ENCODE measurements around the gene ANKFY1. TPM values are rescaled to one million over a fixed set of nuclear protein-coding genes. Genes with fewer than 3 reads are reported as not detected.
"Not testable (repeated sequence)": the region's sequence is repeated elsewhere in the genome, so short reads cannot be mapped to it uniquely, and the experiment has no call there.

Gene ANKFY1
- total RNA-seq, 1 donor from 2014 or later, result 16.2 TPM

- peak; percentile 43 to 74 (median 70) for TF ChIP-seq CTCF (IDR thresholded peaks at IDR 0.05)
- peaks cover 0 to 11% of the 10 kb centered on the region in 2 donors for H3K4me1 ChIP-seq
- H3K4me3 ChIP-seq, result no peak overlapping the region
- H3K9me3 ChIP-seq, result no peaks in the 10 kb centered on the region
- intact Hi-C loops (cut with DNase I), result loop anchor here (5.0 to 10.0 kb wide), 4 partner anchors 58 to 355 kb away; partner anchors contain the start of genes CYB5D2, MYBBP1A, SPNS2 and ZZEF1
- peak in 1 of 2 donors; percentile 59 for DNase-seq (ENCODE audit: low spot score in 2 of 2)
- H3K27ac ChIP-seq, result no peak overlapping the region
- no peaks in the 10 kb centered on the region for H3K27me3 ChIP-seq
- H3K36me3 ChIP-seq, result peaks cover 11 to 15% of the 10 kb centered on the region in 2 donors
These were observed 63.9 kb downstream of the ANKFY1 start for GRCh38 chr17:4199818-4200402.

- Histone ChIP-seq H3K9me3 (no peaks in the 10 kb centered on the region), H3K4me3 (no peak overlapping the region), H3K27me3 (no peaks in the 10 kb centered on the region), H3K4me1 (peaks cover 0 to 8% of the 10 kb centered on the region in 2 donors), H3K27ac (peak overlapping the region in 1 of 2 donors; percentile 42), H3K36me3 (peaks cover 15 to 22% of the 10 kb centered on the region in 2 donors)
- intact Hi-C loops (cut with DNase I), result loop anchor here (5.0 kb wide), 2 partner anchors 57 to 213 kb away; partner anchors contain the start of genes CYB5D2 and ZZEF1
- DNase-seq (ENCODE audit: low spot score in 2 of 2), result peak in 1 of 2 donors; percentile 39
- TF ChIP-seq CTCF (IDR thresholded peaks at IDR 0.05), result no peak
These were observed 64.8 kb downstream of the ANKFY1 start for GRCh38 chr17:4198995-4199394.

- TF ChIP-seq CTCF (IDR thresholded peaks at IDR 0.05), result no peak
- Histone ChIP-seq H3K4me3 (no peak overlapping the region), H3K36me3 (peaks cover 27 to 29% of the 10 kb centered on the region in 2 donors), H3K9me3 (no peaks in the 10 kb centered on the region), H3K27ac (peak overlapping the region; percentile 41 to 67), H3K27me3 (no peaks in the 10 kb centered on the region), H3K4me1 (peaks cover 3 to 9% of the 10 kb centered on the region in 2 donors)
- DNase-seq (ENCODE audit: low spot score in 2 of 2), result peak in 1 of 2 donors; percentile 64
- intact Hi-C loops (cut with DNase I), result loop anchor here (5.0 kb wide), 2 partner anchors 53 to 217 kb away; partner anchors contain the start of genes CYB5D2 and ZZEF1
These were observed 68.5 kb downstream of the ANKFY1 start for GRCh38 chr17:4195306-4195705.

- peaks cover 28 to 30% of the 10 kb centered on the region in 2 donors for H3K36me3 ChIP-seq
- H3K27me3 ChIP-seq, result no peaks in the 10 kb centered on the region
- H3K4me1 ChIP-seq, result peaks cover 3 to 9% of the 10 kb centered on the region in 2 donors
- H3K27ac ChIP-seq, result peak overlapping the region in 1 of 2 donors; percentile 38
- H3K9me3 ChIP-seq, result no peaks in the 10 kb centered on the region
- intact Hi-C loops (cut with DNase I), result loop anchor here (5.0 kb wide), 2 partner anchors 52 to 218 kb away; partner anchors contain the start of genes CYB5D2 and ZZEF1
- no peak for TF ChIP-seq CTCF (IDR thresholded peaks at IDR 0.05)
- DNase-seq (ENCODE audit: low spot score in 2 of 2), result peak in 1 of 2 donors; percentile 33
- no peak overlapping the region for H3K4me3 ChIP-seq
These were observed 69.0 kb downstream of the ANKFY1 start for GRCh38 chr17:4194796-4195195.

GRCh38 chr17:4190791-4191190 is 73.0 kb downstream of the ANKFY1 start:
- Histone ChIP-seq H3K36me3 (peaks cover 38 to 43% of the 10 kb centered on the region in 2 donors), H3K27ac (peak overlapping the region; percentile 89 to 91)
- H3K27me3 ChIP-seq; intact Hi-C loops (cut with DNase I); H3K9me3 ChIP-seq; H3K4me3 ChIP-seq; H3K4me1 ChIP-seq: not testable (repeated sequence)
- DNase-seq (ENCODE audit: low spot score in 2 of 2), result peak in 1 of 2 donors; percentile 64

- no peaks in the 10 kb centered on the region for H3K9me3 ChIP-seq
- peaks cover 3 to 4% of the 10 kb centered on the region in 2 donors for H3K4me1 ChIP-seq
- no peak overlapping the region for H3K4me3 ChIP-seq
- no peaks in the 10 kb centered on the region for H3K27me3 ChIP-seq
- intact Hi-C loops (cut with DNase I), result no loop called here
- no peak for TF ChIP-seq CTCF (IDR thresholded peaks at IDR 0.05)
- DNase-seq (ENCODE audit: low spot score in 2 of 2), result no peak
- H3K27ac ChIP-seq, result peak overlapping the region; percentile 89 to 91
- H3K36me3 ChIP-seq, result peaks cover 45 to 50% of the 10 kb centered on the region in 2 donors
These were observed 74.5 kb downstream of the ANKFY1 start for GRCh38 chr17:4189280-4189679.
